Measurements from ENCODE around the gene MACC1.

GRCh38 chr7:20229081-20229480, 11.9 kb upstream of the MACC1 start:
- no peak for TF ChIP-seq EZH2 (IDR thresholded peaks at IDR 0.05; ENCODE audit: low read depth, unreplicated experiment)
- TF ChIP-seq CREB1 (CRISPR knock-in tag; IDR thresholded peaks at IDR 0.05; ENCODE audit: low read depth), result no peak
- no peak for TF ChIP-seq POLR2AphosphoS5 (IDR thresholded peaks at IDR 0.05; ENCODE audit: low read depth)
- no peak for TF ChIP-seq EZH2phosphoT487 (IDR thresholded peaks at IDR 0.05; ENCODE audit: unreplicated experiment)

All from GM23338 (cell line).